Body of pancreas (tissue), 4 donors: ENCODE measurements around the gene ECT2L. TPM values are rescaled to one million over a fixed set of nuclear protein-coding genes. Genes with fewer than 3 reads are reported as not detected.

Source experiments
- ATAC-seq: fragments of 150-250 bp; one replicate; pipeline ENCODE4 v1.9.1; 2016
- DNase-seq, 4 donors: peaks; one replicate each; pipeline ENCODE4 v3.0.0-alpha.2; 2019
- H3K27ac ChIP-seq, 4 donors: fragments of 200-600 bp; sonication (generic); 1 replicate in 3 of 4; 2 replicates in 1 of 4; pipeline versions ENCODE4 v1.5.1 to v1.6.1; 2016 to 2019; ENCODE audit warnings: mild to moderate bottlenecking in 1 of 4, mixed read lengths in 1 of 4, moderate library complexity in 1 of 4
- H3K27me3 ChIP-seq, 2 donors: fragments of 200-600 bp; sonication (generic); one replicate each; pipeline ENCODE4 v1.6.0; 2016; ENCODE audit warnings: mild to moderate bottlenecking in 1 of 2
- H3K36me3 ChIP-seq, 2 donors: fragments of 200-600 bp; sonication (generic); replicated peaks in 1 of 2; 2 replicates each; pipeline ENCODE4 v1.5.1; 2016; ENCODE audit warnings: low read depth in 2 of 2; ENCODE audit not compliant: insufficient read depth in 1 of 2
- H3K4me1 ChIP-seq: fragments of 200-600 bp; sonication (generic); one replicate; pipeline ENCODE4 v1.6.0; 2016
- H3K4me3 ChIP-seq, 2 donors: fragments of 200-600 bp; sonication (generic); 1 replicate in 1 of 2; 2 replicates in 1 of 2; pipeline ENCODE4 v1.5.1; 2016 to 2019
- H3K9me3 ChIP-seq, 3 donors: fragments of 200-600 bp; sonication (generic); 1 replicate in 2 of 3; 2 replicates in 1 of 3; pipeline ENCODE4 v1.5.1; 2016
- POLR2A ChIP-seq, 3 donors: fragments of 450-650 bp; IDR thresholded peaks; one replicate each; pipeline ENCODE4 v1.6.1; 2016; ENCODE audit warnings: antibody characterized with exemption in 3 of 3, mild to moderate bottlenecking in 2 of 3
- WGBS, 2 donors: methylation state at CpG; one replicate each; pipeline ENCODE4 v1.1.5; 2017; 5-methylcytosine and 5-hydroxymethylcytosine counted together
- intact Hi-C: fragments of 100-400 bp; cut with DNase I; formaldehyde crosslinking; loops from one replicate; pipeline ENCODE4 v1.15.1; 2023
- total RNA-seq, 2 donors: library from RNA; depleted of rRNA; stranded (reverse); fragments of >200 nt; gene quantifications; one replicate each; pipeline ENCODE4 v1.1.0, GENCODE V29; 2016
- TF ChIP-seq, protein P1 (sequence below), 7 experiments: fragments of 450-650 bp in 4 of 7; fragments of 200-600 bp in 3 of 7; sonication (generic) in 3 of 7; IDR thresholded peaks; one replicate each; pipeline ENCODE4 v1.5.1; 2016 to 2019; ENCODE audit warnings: antibody characterized with exemption in 7 of 7

Gene ECT2L
- total RNA-seq, 2 donors from 2014 or later = not detected

DNA sequence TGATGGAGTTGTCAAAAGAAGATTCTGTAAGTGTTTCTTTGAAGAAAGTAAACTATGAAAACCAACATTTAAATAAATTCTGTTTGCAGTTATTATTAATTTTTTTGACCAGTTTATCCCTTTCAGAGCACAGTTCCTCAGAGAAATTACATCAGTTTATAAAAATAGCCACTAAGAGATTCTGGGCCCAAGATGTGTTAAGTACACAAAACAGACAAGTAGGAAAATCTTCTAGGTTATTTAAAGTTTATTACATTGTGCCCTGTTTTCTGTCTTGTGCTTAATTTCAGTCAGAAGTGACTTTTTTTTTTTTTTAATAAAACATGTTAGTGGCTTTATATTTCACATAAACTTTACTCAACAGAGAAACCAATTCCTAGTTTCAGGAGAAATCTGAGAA is 72.3 kb downstream of the ECT2L start:
- ATAC-seq = no peak
- no peak for TF ChIP-seq POLR2A (IDR thresholded peaks at IDR 0.05)
- TF ChIP-seq, protein P1, sequence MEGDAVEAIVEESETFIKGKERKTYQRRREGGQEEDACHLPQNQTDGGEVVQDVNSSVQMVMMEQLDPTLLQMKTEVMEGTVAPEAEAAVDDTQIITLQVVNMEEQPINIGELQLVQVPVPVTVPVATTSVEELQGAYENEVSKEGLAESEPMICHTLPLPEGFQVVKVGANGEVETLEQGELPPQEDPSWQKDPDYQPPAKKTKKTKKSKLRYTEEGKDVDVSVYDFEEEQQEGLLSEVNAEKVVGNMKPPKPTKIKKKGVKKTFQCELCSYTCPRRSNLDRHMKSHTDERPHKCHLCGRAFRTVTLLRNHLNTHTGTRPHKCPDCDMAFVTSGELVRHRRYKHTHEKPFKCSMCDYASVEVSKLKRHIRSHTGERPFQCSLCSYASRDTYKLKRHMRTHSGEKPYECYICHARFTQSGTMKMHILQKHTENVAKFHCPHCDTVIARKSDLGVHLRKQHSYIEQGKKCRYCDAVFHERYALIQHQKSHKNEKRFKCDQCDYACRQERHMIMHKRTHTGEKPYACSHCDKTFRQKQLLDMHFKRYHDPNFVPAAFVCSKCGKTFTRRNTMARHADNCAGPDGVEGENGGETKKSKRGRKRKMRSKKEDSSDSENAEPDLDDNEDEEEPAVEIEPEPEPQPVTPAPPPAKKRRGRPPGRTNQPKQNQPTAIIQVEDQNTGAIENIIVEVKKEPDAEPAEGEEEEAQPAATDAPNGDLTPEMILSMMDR (IDR thresholded peaks at IDR 0.05) = no peak

DNA sequence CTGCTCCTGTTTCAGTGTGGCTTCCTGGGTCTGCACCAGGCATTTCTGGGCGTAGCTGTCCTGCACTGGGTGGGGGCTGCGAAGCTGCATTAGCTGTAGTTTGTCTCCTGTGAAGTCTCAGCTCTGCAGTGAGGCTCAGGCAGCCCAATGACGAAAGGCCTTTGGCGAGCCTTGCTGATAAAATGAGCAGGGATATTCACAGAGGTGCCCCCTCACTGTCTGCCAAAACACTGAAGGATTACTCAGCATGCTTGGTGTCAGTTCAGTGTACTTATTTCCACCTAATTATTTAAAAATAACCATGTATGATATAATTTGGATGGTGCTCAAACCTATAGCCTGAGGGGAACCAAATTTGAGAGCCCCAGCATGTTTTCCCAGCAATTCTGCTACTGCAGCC is 73.5 kb downstream of the ECT2L start:
- 42 to 85% methylated on average over 4 of the region's 4 CpGs for WGBS, 2 donors
- no peak for ATAC-seq
- Histone ChIP-seq H3K27me3 (no peaks in the 10 kb centered on the region), H3K4me3 (no peak overlapping the region), H3K4me1 (no peaks in the 10 kb centered on the region), H3K27ac (no peak overlapping the region), H3K36me3 (no peaks in the 10 kb centered on the region), H3K9me3 (no peaks in the 10 kb centered on the region)
- TF ChIP-seq, protein P1 (IDR thresholded peaks at IDR 0.05) = no peak
- TF ChIP-seq POLR2A (IDR thresholded peaks at IDR 0.05) = no peak
- no peak for DNase-seq
- intact Hi-C loops = no loop called here

More for the DNA sequence above, 72.3 kb downstream of the ECT2L start:
- H3K27ac ChIP-seq = no peak overlapping the region
- H3K27me3 ChIP-seq = no peaks in the 10 kb centered on the region
- H3K4me1 ChIP-seq = no peaks in the 10 kb centered on the region
- H3K9me3 ChIP-seq = no peaks in the 10 kb centered on the region
- intact Hi-C loops = no loop called here
- DNase-seq = no peak
- no peak overlapping the region for H3K4me3 ChIP-seq
- no peaks in the 10 kb centered on the region for H3K36me3 ChIP-seq

DNA sequence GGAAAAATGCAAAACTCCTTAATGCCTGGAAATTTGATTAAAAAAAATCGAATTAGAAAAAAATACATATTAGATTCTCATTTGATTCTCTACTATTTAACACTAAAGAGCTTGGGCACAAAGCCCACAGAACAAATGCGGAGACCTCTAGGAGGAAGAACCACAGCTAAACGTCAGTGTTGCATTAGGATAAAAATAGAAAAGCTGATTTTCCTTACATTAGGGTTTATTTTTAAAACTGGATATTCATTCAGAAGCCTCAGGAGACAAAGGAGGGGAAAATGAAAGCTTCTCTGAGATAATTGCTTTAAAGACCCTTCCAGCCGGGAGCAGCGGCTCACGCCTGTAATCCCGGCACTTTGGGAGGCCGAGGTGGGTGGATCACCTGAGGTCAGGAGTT is 77.3 kb downstream of the ECT2L start:
- ATAC-seq = no peak

DNA sequence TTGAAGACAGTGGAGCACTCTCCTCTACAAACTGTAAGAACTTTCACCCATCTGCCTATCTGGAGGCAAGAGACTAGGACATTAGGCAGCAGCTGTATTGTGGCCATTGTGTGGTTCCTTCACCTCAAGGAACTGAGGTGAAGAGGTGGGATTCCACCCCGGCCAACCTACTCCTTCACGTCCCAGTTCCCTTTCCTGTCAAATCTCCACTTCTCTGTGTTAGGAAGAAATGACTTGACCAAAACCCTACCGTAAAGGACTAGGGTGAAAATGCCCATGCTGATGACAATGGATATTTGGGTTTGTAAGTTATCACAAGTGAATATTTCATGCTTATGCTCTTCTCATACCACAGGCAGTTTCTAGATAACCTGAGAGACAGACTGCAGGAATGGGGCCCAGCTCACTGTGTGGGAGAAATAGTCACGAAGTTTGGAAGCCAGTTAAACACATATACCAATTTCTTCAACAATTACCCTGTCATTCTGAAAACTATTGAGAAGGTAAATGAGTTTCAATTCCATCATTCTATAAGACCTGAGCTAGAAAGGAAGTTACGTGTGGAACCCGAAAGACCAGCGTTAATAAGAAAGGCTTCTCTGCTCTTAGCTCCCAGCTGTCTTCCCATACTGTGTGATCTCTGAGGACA is 86.6 kb downstream of the ECT2L start:
- 90 to 98% methylated on average over 7 of the region's 7 CpGs for WGBS, 2 donors
- Histone ChIP-seq H3K36me3 (no peaks in the 10 kb centered on the region), H3K27me3 (no peaks in the 10 kb centered on the region), H3K27ac (no peak overlapping the region), H3K9me3 (no peaks in the 10 kb centered on the region), H3K4me3 (no peak overlapping the region), H3K4me1 (peaks cover 6% of the 10 kb centered on the region)
- DNase-seq (no peak), ATAC-seq (no peak)
- no peak for TF ChIP-seq POLR2A (IDR thresholded peaks at IDR 0.05)
- TF ChIP-seq, protein P1 (IDR thresholded peaks at IDR 0.05) = no peak
- intact Hi-C loops = no loop called here

More for the DNA sequence above, 77.3 kb downstream of the ECT2L start:
- no peak for TF ChIP-seq POLR2A (IDR thresholded peaks at IDR 0.05)
- TF ChIP-seq, protein P1 (IDR thresholded peaks at IDR 0.05) = no peak
- DNase-seq = no peak
- Histone ChIP-seq H3K36me3 (no peaks in the 10 kb centered on the region), H3K9me3 (no peaks in the 10 kb centered on the region), H3K4me1 (no peaks in the 10 kb centered on the region), H3K27me3 (no peaks in the 10 kb centered on the region), H3K4me3 (no peak overlapping the region), H3K27ac (no peak overlapping the region)
- intact Hi-C loops = no loop called here
- 77 to 79% methylated on average over 8 of the region's 8 CpGs for WGBS, 2 donors

DNA sequence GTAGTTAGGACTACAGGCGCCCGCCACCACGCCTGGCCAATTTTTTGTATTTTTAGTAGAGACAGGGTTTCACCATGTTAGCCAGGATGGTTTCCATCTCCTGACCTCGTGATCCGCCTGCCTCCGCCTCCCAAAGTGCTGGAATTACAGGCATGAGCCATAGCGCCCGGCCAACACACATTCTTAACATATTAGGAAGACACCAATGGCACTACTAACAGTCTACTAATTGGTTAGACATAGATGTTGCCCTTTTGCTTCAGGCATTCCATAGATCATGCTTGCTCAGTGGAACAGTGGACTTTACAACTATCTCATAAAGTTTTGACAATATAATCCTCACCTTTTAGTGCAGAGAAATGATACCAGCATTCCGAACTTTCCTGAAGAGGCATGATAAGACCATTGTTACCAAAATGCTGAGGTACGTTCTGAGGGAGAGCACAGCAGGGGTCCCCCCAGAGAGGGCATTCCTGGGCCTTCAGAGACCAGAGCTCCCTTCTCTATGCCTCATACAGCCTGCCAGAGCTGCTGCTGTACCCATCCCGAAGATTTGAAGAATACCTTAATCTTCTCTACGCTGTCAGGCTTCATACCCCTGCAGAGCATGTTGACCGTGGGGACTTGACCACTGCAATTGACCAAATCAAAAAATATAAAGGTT is 89.4 kb downstream of the ECT2L start:
- no peak for ATAC-seq
- 90 to 97% methylated on average over 13 of the region's 13 CpGs for WGBS, 2 donors
- TF ChIP-seq, protein P1 (IDR thresholded peaks at IDR 0.05) = no peak
- TF ChIP-seq POLR2A (IDR thresholded peaks at IDR 0.05) = no peak
- no peak for DNase-seq
- H3K27ac ChIP-seq = no peak overlapping the region
- H3K27me3 ChIP-seq = no peaks in the 10 kb centered on the region
- peaks cover 6% of the 10 kb centered on the region for H3K4me1 ChIP-seq
- H3K4me3 ChIP-seq = no peak overlapping the region
- intact Hi-C loops = no loop called here
- H3K9me3 ChIP-seq = no peaks in the 10 kb centered on the region
- H3K36me3 ChIP-seq = no peaks in the 10 kb centered on the region
